Uterine smooth muscle cell (primary cell): Measurements from ENCODE around the gene MTMR12. TPM values are rescaled to one million over a fixed set of nuclear protein-coding genes. Genes with fewer than 3 reads are reported as not detected.

Experiments
- total RNA-seq: library from RNA; depleted of rRNA; stranded (reverse); fragments of >200 nt; gene quantifications from 2 replicates; pipeline ENCODE4 v1.2.3, GENCODE V29; 2014

The MTMR12 gene
- 25.0 and 26.0 TPM in 2 replicates for total RNA-seq

GRCh38 chr5:32312595-32313332, at the start of gene MTMR12:
TSS of gene MTMR12 (minus strand) at chr5:32312939. CDS start at chr5:32312838, 101 bp downstream.

Other genes with a start within 250 kb of the MTMR12 start
- 99.9 and 105 TPM in 2 replicates for gene GOLPH3, start 138.6 kb downstream of the MTMR12 start, total RNA-seq
- 76.6 and 89.6 TPM in 2 replicates for gene ZFR, start 131.8 kb upstream of the MTMR12 start, total RNA-seq